K562 (cell line): ENCODE measurements around the gene BTRC.

Experiments used
- BRF1 ChIP-seq: IDR thresholded peaks from 3 replicates; pipeline ENCODE4 v1.6.1; 2011; ENCODE audit warnings: borderline replicate concordance, mild to moderate bottlenecking; ENCODE audit not compliant: insufficient read length; ENCODE audit errors: extremely low read depth
- CBX2 ChIP-seq: fragments of 200-600 bp; sonication (generic); IDR thresholded peaks from one replicate; pipeline ENCODE4 v1.6.1; 2012; ENCODE audit warnings: mild to moderate bottlenecking, low read length, inconsistent platforms; ENCODE audit not compliant: insufficient read depth, poor library complexity, severe bottlenecking
- CEBPB ChIP-seq: fragments of 450-650 bp; IDR thresholded peaks from 2 replicates; pipeline ENCODE4 v1.6.1; 2016; ENCODE audit warnings: missing genetic modification characterization, missing compliant biosample characterization
- EP300 ChIP-seq: IDR thresholded peaks from 2 replicates; pipeline ENCODE4 v1.6.1; 2012; ENCODE audit warnings: low read length, improper control_type of control experiment
- ESRRB ChIP-seq: fragments of 250-450 bp; sonication (Bioruptor Pico); IDR thresholded peaks from 2 replicates; pipeline ENCODE4 v1.5.0; 2020; ENCODE audit warnings: mild to moderate bottlenecking, moderate library complexity, borderline replicate concordance
- GATA2 ChIP-seq: sonication (generic); formaldehyde crosslinking; IDR thresholded peaks from 2 replicates; pipeline ENCODE4 v1.4.0; 2020; ENCODE audit warnings: mild to moderate bottlenecking, missing genetic modification reagents
- ZNF212 ChIP-seq: fragments of 450-650 bp; formaldehyde crosslinking; IDR thresholded peaks from 2 replicates; pipeline ENCODE4 v1.4.0; 2020; ENCODE audit warnings: mild to moderate bottlenecking
- ZNF263 ChIP-seq: sonication (generic); formaldehyde crosslinking; IDR thresholded peaks from 2 replicates; pipeline ENCODE4 v1.8.0; 2022; ENCODE audit warnings: mild to moderate bottlenecking, missing genetic modification reagents, borderline replicate concordance
- ZNF444 ChIP-seq: fragments of 250-450 bp; sonication (Bioruptor Pico); IDR thresholded peaks from 2 replicates; pipeline ENCODE4 v1.4.0; 2020; ENCODE audit warnings: mild to moderate bottlenecking, moderate library complexity
- TF ChIP-seq, protein P1 (sequence below): sonication (generic); formaldehyde crosslinking; IDR thresholded peaks from 2 replicates; pipeline ENCODE4 v1.8.0; 2022; ENCODE audit warnings: missing genetic modification reagents, mild to moderate bottlenecking, borderline replicate concordance
- TF ChIP-seq, protein P2 (sequence below), 3 experiments: IDR thresholded peaks in 2 of 3; conservative IDR thresholded peaks in 1 of 3; 2 replicates each; pipeline ENCODE4 v1.5.1; 2011 to 2012; ENCODE audit warnings: low read length in 3 of 3, mild to moderate bottlenecking in 3 of 3, control low read depth in 2 of 3, improper control_type of control experiment in 1 of 3, inconsistent platforms in 1 of 3, low read depth in 1 of 3, mixed read lengths in 1 of 3, moderate library complexity in 1 of 3; ENCODE audit not compliant: insufficient read depth in 2 of 3
- TF ChIP-seq, protein P3 (sequence below), 2 experiments: fragments of 450-650 bp in 1 of 2; IDR thresholded peaks; 2 replicates each; pipeline ENCODE4 v1.6.1; 2011 to 2017; ENCODE audit warnings: low read depth in 2 of 2, antibody characterized with exemption in 1 of 2, borderline replicate concordance in 1 of 2, low read length in 1 of 2, mild to moderate bottlenecking in 1 of 2, mixed read lengths in 1 of 2; ENCODE audit not compliant: control insufficient read depth in 1 of 2

DNA sequence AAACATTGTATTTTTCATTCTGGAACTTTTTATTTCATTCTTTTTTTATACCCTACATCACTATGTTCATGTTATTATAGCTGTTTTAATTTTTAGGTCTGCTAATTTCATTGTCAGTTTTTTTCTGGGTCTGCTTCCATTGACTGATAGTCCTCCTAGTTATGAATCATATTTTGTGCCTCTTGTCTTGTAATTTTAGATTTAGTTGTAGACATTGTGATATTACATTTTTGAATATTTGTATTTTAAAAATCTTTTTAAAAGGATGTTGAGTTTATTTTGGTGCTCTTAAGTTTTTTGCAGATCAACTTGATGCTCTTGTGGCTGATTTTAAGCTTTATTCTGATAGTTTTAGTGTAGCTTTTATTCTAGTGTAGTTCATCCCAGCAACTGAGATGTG lies 57.6 kb downstream of the BTRC start:
- TF ChIP-seq, protein P1, sequence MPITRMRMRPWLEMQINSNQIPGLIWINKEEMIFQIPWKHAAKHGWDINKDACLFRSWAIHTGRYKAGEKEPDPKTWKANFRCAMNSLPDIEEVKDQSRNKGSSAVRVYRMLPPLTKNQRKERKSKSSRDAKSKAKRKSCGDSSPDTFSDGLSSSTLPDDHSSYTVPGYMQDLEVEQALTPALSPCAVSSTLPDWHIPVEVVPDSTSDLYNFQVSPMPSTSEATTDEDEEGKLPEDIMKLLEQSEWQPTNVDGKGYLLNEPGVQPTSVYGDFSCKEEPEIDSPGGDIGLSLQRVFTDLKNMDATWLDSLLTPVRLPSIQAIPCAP, result no peak
- TF ChIP-seq, protein P2, sequence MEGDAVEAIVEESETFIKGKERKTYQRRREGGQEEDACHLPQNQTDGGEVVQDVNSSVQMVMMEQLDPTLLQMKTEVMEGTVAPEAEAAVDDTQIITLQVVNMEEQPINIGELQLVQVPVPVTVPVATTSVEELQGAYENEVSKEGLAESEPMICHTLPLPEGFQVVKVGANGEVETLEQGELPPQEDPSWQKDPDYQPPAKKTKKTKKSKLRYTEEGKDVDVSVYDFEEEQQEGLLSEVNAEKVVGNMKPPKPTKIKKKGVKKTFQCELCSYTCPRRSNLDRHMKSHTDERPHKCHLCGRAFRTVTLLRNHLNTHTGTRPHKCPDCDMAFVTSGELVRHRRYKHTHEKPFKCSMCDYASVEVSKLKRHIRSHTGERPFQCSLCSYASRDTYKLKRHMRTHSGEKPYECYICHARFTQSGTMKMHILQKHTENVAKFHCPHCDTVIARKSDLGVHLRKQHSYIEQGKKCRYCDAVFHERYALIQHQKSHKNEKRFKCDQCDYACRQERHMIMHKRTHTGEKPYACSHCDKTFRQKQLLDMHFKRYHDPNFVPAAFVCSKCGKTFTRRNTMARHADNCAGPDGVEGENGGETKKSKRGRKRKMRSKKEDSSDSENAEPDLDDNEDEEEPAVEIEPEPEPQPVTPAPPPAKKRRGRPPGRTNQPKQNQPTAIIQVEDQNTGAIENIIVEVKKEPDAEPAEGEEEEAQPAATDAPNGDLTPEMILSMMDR (IDR thresholded peaks at IDR 0.05 in 2 of 3, conservative IDR thresholded peaks at IDR 0.05 in 1 of 3; ENCODE audit: insufficient read depth in 2 of 3, low read depth in 1 of 3, low read length in 3 of 3), result no peak
- TF ChIP-seq BRF1, result no peak
- TF ChIP-seq ZNF263, result no peak
- no peak for TF ChIP-seq CBX2
- no peak for TF ChIP-seq ZNF444 (CRISPR knock-in tag)
- TF ChIP-seq CEBPB (tag), result no peak
- TF ChIP-seq GATA2 (CRISPR knock-in tag), result no peak
- TF ChIP-seq ESRRB, result no peak
- TF ChIP-seq EP300, result no peak
- TF ChIP-seq, protein P3, sequence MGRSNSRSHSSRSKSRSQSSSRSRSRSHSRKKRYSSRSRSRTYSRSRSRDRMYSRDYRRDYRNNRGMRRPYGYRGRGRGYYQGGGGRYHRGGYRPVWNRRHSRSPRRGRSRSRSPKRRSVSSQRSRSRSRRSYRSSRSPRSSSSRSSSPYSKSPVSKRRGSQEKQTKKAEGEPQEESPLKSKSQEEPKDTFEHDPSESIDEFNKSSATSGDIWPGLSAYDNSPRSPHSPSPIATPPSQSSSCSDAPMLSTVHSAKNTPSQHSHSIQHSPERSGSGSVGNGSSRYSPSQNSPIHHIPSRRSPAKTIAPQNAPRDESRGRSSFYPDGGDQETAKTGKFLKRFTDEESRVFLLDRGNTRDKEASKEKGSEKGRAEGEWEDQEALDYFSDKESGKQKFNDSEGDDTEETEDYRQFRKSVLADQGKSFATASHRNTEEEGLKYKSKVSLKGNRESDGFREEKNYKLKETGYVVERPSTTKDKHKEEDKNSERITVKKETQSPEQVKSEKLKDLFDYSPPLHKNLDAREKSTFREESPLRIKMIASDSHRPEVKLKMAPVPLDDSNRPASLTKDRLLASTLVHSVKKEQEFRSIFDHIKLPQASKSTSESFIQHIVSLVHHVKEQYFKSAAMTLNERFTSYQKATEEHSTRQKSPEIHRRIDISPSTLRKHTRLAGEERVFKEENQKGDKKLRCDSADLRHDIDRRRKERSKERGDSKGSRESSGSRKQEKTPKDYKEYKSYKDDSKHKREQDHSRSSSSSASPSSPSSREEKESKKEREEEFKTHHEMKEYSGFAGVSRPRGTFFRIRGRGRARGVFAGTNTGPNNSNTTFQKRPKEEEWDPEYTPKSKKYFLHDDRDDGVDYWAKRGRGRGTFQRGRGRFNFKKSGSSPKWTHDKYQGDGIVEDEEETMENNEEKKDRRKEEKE (IDR thresholded peaks at IDR 0.05; ENCODE audit: borderline replicate concordance in 1 of 2, control insufficient read depth in 1 of 2, low read depth in 2 of 2, low read length in 1 of 2), result no peak
- no peak for TF ChIP-seq ZNF212
